GM18519 (cell line): Measurements from ENCODE around the gene PRKCA.

ENCODE experiments used
- ATAC-seq: cut with Tn5 transposase; IDR thresholded peaks from one replicate; pipeline ENCODE4 v1.9.1; 2021; ENCODE audit warnings: mild to moderate bottlenecking, moderate library complexity; ENCODE audit not compliant: unreplicated experiment, low FRiP score

The PRKCA gene

GRCh38 chr17:66630828-66631472 lies 328.5 kb downstream of the PRKCA start:
- no peak for ATAC-seq

DNA sequence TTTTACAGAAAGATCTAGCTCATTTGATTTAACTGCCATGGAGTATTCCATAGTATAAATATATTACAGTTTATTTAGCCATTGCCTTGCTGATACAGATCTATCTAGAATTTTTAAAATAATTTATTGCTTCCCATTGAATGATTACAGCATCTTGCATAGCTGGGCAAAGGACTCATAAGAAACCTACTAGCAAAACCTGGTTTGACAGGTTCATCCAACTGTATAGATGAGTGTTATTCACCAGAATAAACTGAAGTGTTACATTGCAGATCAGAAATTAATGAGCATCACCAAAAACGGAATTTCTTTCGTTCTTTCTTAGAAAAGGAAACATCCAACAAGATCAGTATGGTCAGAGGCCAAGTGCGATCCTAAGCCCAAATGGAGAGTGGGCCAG lies 330.3 kb downstream of the PRKCA start:
- ATAC-seq: no peak

DNA sequence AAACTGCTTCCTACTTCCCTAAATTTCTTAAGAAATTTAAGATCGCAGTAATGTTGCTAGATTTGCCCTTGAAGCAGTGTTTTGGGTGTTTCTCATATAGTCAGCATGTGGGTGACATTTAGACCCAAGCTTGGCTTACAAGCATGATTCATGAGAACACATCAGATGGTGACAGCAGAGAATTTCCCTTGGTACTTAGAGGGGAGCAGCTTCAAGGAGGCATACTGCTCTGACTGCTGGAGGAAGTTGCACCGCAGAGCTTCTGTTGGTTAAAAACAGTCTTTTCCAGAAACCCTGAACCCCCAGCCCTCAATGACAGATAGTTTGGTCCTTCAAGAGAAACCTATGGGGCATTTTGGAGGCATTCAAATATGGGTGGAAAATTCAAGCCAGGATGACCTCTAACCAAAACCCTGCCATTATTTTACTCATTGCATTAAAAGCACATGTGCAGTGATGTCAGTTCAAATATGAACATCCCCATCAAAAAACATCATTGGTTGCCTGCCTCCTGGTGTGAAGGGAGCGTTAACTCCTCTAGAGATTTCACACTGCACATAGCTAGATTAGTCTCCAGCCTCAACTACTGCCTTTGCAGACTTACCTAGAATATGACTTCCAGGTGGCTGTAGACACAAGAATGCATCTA lies 331.0 kb downstream of the PRKCA start:
- ATAC-seq: no peak

- ATAC-seq: no peak
Measured at GRCh38 chr17:66634193-66634592, 331.8 kb downstream of the PRKCA start.

DNA sequence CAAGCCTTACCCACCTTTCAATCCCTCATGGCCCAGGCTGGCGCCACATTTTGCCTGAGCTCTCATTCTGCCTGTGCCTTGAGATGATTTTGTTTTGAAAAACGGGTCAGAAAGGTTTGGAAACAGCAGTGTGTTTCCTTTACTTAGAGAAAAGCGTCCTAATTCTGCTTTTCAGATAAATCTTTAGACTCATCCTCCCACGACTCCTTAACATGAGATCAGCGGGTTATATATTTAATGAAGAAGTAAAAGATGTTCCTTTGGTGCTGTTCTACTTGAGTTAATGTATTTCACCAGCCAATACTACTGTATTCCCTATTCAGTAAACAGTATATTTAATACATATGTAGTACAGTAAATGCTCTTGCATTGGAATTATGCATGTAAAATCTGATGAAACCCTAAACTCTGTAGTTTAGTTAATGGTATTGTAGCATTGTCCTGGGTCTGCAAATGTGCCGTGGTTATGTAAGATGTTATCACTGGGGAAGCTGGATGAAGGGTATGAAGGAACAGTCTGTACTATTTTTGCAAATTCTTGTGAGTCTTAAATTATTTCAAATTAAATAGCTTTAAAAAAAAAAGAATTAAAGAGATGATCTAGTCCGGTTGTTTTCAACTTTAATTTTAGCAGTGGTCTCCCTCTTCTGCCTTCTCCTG lies 333.1 kb downstream of the PRKCA start:
- no peak for ATAC-seq

DNA sequence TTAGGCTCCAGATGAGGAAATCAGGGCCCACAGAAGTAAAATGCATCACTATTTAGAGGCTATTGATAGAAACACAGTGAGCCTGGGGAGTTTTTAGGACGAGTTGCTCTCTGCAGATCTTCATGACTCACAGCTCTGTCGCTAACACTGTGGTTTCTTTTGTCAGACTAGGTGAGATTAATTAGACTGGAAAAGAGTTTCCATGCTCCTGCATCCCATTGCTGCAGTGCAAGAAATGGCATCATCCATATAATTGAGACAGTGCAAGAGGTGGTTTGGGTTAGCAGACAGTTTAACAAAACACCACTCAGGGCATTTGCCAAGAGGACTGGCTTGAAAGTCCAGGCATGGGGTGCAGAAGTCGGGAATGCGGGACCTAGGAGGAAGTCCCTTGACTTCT lies 333.7 kb downstream of the PRKCA start:
- ATAC-seq: no peak

DNA sequence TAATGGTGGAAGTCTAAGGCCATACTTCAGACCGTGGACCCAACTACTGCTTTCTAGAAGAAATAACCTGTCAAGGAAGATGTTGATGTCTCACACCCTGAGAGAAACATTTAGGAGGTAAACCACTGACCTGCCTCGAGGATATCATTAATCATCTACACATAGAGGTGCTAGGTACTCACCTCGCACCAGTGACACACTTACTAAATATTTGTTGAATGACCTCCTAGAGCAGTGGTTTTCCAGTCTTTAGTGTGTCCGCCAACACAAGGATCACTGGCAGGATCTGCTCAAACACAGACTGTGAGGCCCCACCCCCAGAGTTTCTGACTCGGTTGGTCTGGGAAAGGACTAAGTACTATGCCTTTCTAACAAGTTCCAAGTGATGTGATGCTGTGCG lies 335.1 kb downstream of the PRKCA start:
- ATAC-seq: no peak

DNA sequence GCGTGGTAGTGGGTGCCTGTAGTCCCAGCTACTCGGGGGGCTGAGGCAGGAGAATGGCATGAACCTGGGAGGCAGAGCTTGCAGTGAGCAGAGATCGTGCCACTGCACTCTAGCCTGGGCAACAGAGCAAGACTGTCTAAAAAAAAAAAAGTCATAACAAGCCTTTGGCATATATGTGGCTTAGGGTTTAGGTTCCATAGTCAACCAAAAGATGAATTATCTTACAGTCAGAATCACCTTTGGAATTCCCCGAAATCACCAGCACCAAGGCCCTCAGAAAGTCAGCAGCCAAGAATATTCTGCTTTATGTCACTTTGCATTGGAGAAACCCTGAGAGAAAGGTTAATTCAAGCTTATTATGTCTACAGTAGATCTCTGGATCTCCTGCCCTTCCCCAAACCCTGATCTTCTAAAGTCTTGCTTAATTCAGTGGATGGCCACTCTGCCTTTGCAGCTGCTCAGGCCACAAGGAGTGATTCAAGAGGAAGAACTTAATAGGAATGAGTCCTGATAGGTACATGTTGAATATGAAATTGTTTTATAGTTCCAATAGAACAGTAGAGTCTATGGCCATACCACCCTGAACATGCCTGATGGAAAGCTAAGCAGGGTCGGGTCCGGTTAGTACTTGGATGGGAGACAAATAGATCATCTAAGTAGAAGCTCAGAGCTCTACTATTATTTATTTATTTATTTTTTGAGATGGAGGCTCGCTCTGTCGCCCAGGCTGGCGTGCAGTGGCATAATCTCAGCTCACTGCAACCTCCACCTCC lies 336.5 kb downstream of the PRKCA start:
- ATAC-seq: no peak

GRCh38 chr17:66643815-66644710 lies 341.6 kb downstream of the PRKCA start:
- ATAC-seq: no peak

DNA sequence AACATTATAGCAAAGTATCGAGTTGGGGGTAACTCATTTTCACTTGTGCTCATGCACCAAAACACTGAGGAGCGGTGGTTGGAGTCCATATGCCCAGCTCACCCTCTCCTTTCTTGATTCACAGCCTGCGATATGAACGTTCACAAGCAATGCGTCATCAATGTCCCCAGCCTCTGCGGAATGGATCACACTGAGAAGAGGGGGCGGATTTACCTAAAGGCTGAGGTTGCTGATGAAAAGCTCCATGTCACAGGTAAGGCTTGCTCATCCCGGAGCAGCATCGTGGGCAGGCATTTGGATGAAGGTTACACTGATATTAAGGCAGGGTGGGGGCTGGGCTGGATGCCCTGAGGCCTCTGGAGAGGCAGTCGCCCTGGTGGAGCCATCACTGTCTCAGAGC lies 342.8 kb downstream of the PRKCA start:
- no peak for ATAC-seq

DNA sequence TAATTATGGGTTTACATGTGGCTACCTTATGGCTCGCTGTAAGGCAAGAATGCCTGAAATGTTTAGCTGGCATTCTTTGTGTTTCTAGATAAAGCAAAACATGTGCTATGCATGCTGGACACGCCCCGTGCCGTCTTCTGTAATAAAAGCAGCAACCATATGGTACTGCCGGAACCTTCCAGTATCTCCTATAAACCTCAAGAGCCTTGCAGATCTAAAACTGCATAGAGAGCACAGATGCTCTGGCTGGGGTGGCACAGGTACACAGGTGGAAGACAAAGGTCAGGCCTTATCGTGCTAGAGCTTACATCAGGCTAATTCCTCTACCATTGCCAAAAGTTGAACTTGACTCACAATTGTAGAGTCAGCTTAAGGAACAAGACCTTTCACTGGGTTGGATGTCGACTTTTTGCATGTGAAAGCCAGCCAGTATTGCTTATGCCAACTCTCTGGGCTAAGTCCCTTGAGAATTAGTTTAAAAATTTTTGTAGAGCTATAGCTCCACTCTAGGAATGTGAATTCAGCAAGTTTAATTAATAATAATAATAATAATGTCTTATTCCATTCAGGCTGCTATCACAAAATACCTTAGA lies 345.1 kb downstream of the PRKCA start:
- ATAC-seq: no peak

- ATAC-seq: no peak
Measured at GRCh38 chr17:66649818-66650543, 347.6 kb downstream of the PRKCA start.

DNA sequence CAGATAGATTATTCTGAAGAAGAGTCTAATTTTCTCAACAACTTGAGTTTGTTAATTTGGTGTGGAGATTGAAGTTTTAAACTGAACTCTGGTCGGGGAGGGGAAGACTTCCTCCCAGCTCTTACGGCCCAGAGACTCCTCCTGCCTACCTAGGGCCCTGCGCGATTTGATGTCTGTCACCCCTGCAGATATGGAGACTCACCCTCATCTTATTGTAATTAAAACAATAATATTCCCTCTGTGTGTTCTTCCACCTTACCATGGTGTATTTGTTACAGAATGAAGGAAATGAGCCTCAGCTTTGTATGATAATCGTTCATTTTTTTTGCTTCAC lies 348.1 kb downstream of the PRKCA start:
- ATAC-seq: no peak

- no peak for ATAC-seq
Measured at GRCh38 chr17:66652840-66653507, 350.6 kb downstream of the PRKCA start.

DNA sequence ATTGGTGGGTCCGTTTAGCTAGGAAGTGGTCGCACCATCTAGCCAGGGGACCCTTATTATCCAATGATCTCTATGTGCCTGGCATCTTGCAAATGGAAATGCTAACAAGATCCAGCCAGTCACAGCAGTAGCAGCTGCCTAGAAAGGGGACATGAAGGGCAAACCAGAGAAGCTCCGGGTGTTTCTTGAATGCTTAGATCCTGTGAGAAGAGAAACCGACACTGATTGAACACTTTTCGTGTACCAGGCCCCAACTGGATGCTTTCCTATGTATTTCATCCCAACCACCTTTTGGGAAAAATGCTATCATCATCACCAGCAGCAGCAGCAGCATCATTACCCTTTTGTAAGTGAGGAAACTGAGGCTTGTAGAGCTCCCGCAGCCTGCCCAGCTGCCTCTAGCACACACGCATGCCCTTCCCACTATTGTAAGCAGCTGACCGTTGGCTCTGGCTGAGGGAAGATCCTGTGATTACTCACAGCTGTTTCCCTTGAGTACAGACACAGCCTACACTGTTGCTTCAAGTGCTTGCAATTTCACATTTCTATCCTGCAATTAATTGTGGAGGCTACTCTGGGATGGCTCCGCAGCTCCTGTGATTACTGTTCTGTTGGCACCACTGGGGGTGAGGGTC lies 351.8 kb downstream of the PRKCA start:
- no peak for ATAC-seq

DNA sequence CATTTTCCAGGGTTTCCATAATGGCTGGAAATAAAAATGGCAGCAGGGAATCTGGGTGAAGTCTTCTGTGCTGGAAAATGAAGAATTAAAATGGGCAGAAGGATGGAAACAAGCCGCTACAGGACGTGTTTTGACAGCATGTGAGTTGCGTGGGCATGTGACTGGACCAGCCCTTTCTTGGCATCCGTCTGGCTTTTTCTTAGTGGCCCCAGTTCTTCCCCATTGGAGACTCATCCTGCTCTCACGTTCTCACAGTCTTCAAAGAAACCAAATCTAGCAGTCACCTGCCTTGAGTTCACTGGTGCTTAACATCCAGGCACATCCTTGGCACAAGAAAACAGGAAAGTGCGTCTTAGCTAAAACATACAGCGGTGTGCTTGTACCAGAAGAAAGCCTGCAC lies 352.4 kb downstream of the PRKCA start:
- no peak for ATAC-seq

DNA sequence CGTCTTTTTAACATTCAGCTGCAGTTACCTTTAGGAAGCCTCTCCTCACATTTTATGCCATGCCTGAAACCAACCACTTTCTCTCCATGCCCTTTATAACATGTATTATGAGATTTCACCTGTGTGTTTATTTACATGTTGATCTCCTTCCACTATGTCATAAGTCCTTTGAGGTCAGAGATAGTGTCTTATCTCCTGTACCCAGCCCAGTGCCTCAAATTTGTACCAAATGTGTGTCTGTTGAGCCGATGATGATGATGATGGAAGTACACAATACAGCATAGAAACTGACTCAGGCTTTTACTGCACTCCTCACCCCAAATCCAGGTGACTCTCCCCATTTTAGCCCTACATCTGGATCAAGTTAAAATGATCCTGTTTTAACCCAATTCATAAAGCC lies 353.0 kb downstream of the PRKCA start:
- no peak for ATAC-seq

GRCh38 chr17:66655861-66656260 lies 353.4 kb downstream of the PRKCA start:
- no peak for ATAC-seq
